Heart left ventricle (tissue), 16 donors: ENCODE data around the gene AMACR. TPM values are rescaled to one million over a fixed set of nuclear protein-coding genes. Genes with fewer than 3 reads are reported as not detected.
A peak's percentile ranks its signal among the peaks of the same experiment; 100 is the strongest.

ENCODE experiments used
- ATAC-seq, 4 donors: fragments of 200-7000 bp; cut with Tn5 transposase; one replicate each; pipeline ENCODE4 v1.9.1; 2020 to 2022; ENCODE audit warnings: moderate library complexity in 4 of 4, mild to moderate bottlenecking in 3 of 4, moderate number of reproducible peaks in 1 of 4
- DNase-seq, 5 donors: peaks; one replicate each; pipeline ENCODE4 v3.0.0-alpha.2; 2020
- H3K27ac ChIP-seq, 12 donors: fragments of 200-600 bp; sonication (generic) in 4 of 12; one replicate each; pipeline versions ENCODE4 v1.5.0 to v1.8.0; 2016 to 2022; ENCODE audit warnings: mild to moderate bottlenecking in 2 of 12
- H3K27me3 ChIP-seq, 9 donors: fragments of 200-600 bp; sonication (generic) in 2 of 9; one replicate each; pipeline versions ENCODE4 v1.5.1 to v1.8.0; 2016 to 2022; ENCODE audit warnings: mild to moderate bottlenecking in 3 of 9
- H3K36me3 ChIP-seq, 9 donors: fragments of 200-600 bp; sonication (generic) in 2 of 9; one replicate each; pipeline versions ENCODE4 v1.5.0 to v1.8.0; 2018 to 2022; ENCODE audit warnings: mild to moderate bottlenecking in 2 of 9
- H3K4me1 ChIP-seq, 12 donors: fragments of 200-600 bp; sonication (generic) in 4 of 12; one replicate each; pipeline versions ENCODE4 v1.5.0 to v1.8.0; 2016 to 2022; ENCODE audit warnings: mild to moderate bottlenecking in 3 of 12
- H3K4me3 ChIP-seq, 12 donors: fragments of 200-600 bp; sonication (generic) in 4 of 12; one replicate each; pipeline versions ENCODE4 v1.5.0 to v1.8.0; 2017 to 2022; ENCODE audit warnings: mild to moderate bottlenecking in 9 of 12, moderate library complexity in 4 of 12
- H3K9me3 ChIP-seq, 12 donors: fragments of 200-600 bp; sonication (generic) in 4 of 12; one replicate each; pipeline versions ENCODE4 v1.5.0 to v1.8.0; 2016 to 2022; ENCODE audit warnings: mild to moderate bottlenecking in 1 of 12
- POLR2A ChIP-seq, 2 donors: fragments of 450-650 bp; IDR thresholded peaks; one replicate each; pipeline ENCODE4 v1.6.1; 2017; ENCODE audit warnings: antibody characterized with exemption in 2 of 2, mild to moderate bottlenecking in 2 of 2, moderate library complexity in 2 of 2
- WGBS, 4 donors: extraction: QIAGEN DNeasy Blood & Tissue Kit in 2 of 4; methylation state at CpG; one replicate each; pipeline versions ENCODE4 v1.1.5 to v1.1.7; 2013 to 2018; 5-methylcytosine and 5-hydroxymethylcytosine counted together
- intact Hi-C, 10 donors: fragments of 100-400 bp; cut with DNase I; formaldehyde crosslinking; loops; one replicate each; pipeline versions ENCODE4 v1.11.1 to v1.14.2; 2022
- polyA plus RNA-seq, 2 donors: library from polyadenylated mRNA; stranded (reverse); fragments of 200-250 nt; gene quantifications; one replicate each; pipeline ENCODE4 v1.2.3, GENCODE V29; 2013
- total RNA-seq, 9 donors: library from RNA; depleted of rRNA in 2 of 9; stranded (reverse); fragments of >200 nt in 2 of 9; fragmentation: NEBNext Ultra II Directional in 3 of 9; extraction: Animal tissue kit (Norgen Biotek cat#: 25700) in 3 of 9; gene quantifications; one replicate each; pipeline versions ENCODE4 v1.1.0 to v1.2.4, GENCODE V29; 2016 to 2023
- TF ChIP-seq, protein P1 (sequence below), 12 donors: fragments of 200-600 bp; sonication (generic) in 4 of 12; IDR thresholded peaks; one replicate each; pipeline versions ENCODE4 v1.5.0 to v1.8.0; 2018 to 2022; ENCODE audit warnings: antibody characterized with exemption in 12 of 12, mild to moderate bottlenecking in 5 of 12
- donor health status: ischemic (EF 13 %, LVEDD 7.1; RV severe dilation, severe dysfunction).
- donor health status: healthy with polysubstance abuse.
- donor health status: DM: no; HTN: yes; CAD: no.
- donor health status: DM: no; HTN: no; CAD: no.
- donor health status: ischemic (EF 25% LVEDD 6.9; RV normal size, moderate dysfunction).
- donor health status: ischemic (EF 25% LVEDD 5.7; RV mildly dilated, moderate dysfunction).
- donor health status: healthy.
- donor health status: DM: yes; HTN: yes; CAD: no.
- donor health status: ischemic (EF 35%, LVEDD 5.7; RV mildly dilated, moderate dysfunction).
- donor health status: nonischemic (EF 11% LVEDD 7.7; RV severe dilation, severe dysfunction).
- donor health status: DM: yes; HTN: yes; CAD: no.
- donor health status: PGD.
- donor health status: ischemic (EF 29% LVEDD 5.4; RV normal size, mild dysfunction).
- donor health status: nonischemic (EF 23%, LVEDD 6.1; RV moderate dilation, normal function).

AMACR gene
- total and polyA plus RNA-seq, 11 donors, result 2.6 to 17.5 (median 6.6) TPM

GRCh38 chr5:34026089-34026761, 18.4 kb upstream of the AMACR start:
- WGBS, 4 donors, result 83 to 87% (median 83%) methylated on average over 9 of the region's 9 CpGs
- peaks cover 0 to 14% (median 4%) of the 10 kb centered on the region in 12 donors for H3K4me1 ChIP-seq
- ATAC-seq (no peak), DNase-seq (no peak)
- intact Hi-C loops, result no loop called here
- TF ChIP-seq, protein P1, sequence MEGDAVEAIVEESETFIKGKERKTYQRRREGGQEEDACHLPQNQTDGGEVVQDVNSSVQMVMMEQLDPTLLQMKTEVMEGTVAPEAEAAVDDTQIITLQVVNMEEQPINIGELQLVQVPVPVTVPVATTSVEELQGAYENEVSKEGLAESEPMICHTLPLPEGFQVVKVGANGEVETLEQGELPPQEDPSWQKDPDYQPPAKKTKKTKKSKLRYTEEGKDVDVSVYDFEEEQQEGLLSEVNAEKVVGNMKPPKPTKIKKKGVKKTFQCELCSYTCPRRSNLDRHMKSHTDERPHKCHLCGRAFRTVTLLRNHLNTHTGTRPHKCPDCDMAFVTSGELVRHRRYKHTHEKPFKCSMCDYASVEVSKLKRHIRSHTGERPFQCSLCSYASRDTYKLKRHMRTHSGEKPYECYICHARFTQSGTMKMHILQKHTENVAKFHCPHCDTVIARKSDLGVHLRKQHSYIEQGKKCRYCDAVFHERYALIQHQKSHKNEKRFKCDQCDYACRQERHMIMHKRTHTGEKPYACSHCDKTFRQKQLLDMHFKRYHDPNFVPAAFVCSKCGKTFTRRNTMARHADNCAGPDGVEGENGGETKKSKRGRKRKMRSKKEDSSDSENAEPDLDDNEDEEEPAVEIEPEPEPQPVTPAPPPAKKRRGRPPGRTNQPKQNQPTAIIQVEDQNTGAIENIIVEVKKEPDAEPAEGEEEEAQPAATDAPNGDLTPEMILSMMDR (IDR thresholded peaks at IDR 0.05), result no peak
- TF ChIP-seq POLR2A (IDR thresholded peaks at IDR 0.05), result no peak
- no peaks in the 10 kb centered on the region for H3K27me3 ChIP-seq
- peaks cover 0 to 10% (median 0%) of the 10 kb centered on the region in 9 donors for H3K36me3 ChIP-seq
- no peaks in the 10 kb centered on the region for H3K9me3 ChIP-seq
- no peak overlapping the region for H3K27ac ChIP-seq
- no peak overlapping the region for H3K4me3 ChIP-seq

GRCh38 chr5:34022121-34022705, 14.4 kb upstream of the AMACR start:
- ATAC-seq, result peak in 3 of 4 donors; percentile 46 to 61 (median 50)
- no peaks in the 10 kb centered on the region for H3K9me3 ChIP-seq
- peaks cover 0 to 10% (median 0%) of the 10 kb centered on the region in 9 donors for H3K36me3 ChIP-seq
- H3K27ac ChIP-seq, result peak overlapping the region in 4 of 12 donors; percentile 22 to 44 (median 32)
- H3K4me1 ChIP-seq, result peaks cover 0 to 19% (median 4%) of the 10 kb centered on the region in 12 donors
- TF ChIP-seq, protein P1 (IDR thresholded peaks at IDR 0.05), result no peak
- TF ChIP-seq POLR2A (IDR thresholded peaks at IDR 0.05), result no peak
- H3K27me3 ChIP-seq, result no peaks in the 10 kb centered on the region
- 22 to 37% (median 29%) methylated on average over 2 of the region's 2 CpGs for WGBS, 4 donors
- no peak for DNase-seq
- H3K4me3 ChIP-seq, result no peak overlapping the region
- intact Hi-C loops, result no loop called here

- peaks cover 0 to 19% (median 4%) of the 10 kb centered on the region in 12 donors for H3K4me1 ChIP-seq
- TF ChIP-seq POLR2A (IDR thresholded peaks at IDR 0.05), result no peak
- TF ChIP-seq, protein P1 (IDR thresholded peaks at IDR 0.05), result no peak
- WGBS, 4 donors, result 62 to 71% (median 66%) methylated on average over 2 of the region's 2 CpGs
- intact Hi-C loops, result no loop called here
- H3K27me3 ChIP-seq, result no peaks in the 10 kb centered on the region
- H3K36me3 ChIP-seq, result peaks cover 0 to 10% (median 0%) of the 10 kb centered on the region in 9 donors
- DNase-seq, result no peak
- H3K9me3 ChIP-seq, result no peaks in the 10 kb centered on the region
- H3K4me3 ChIP-seq, result no peak overlapping the region
- no peak for ATAC-seq
- peak overlapping the region in 1 of 12 donors; percentile 44 for H3K27ac ChIP-seq
Measured at GRCh38 chr5:34021334-34021733, 13.5 kb upstream of the AMACR start.

- Histone ChIP-seq H3K4me1 (peaks cover 0 to 19% (median 4%) of the 10 kb centered on the region in 12 donors), H3K9me3 (no peaks in the 10 kb centered on the region), H3K27me3 (no peaks in the 10 kb centered on the region), H3K36me3 (peaks cover 0 to 10% (median 0%) of the 10 kb centered on the region in 9 donors), H3K27ac (no peak overlapping the region), H3K4me3 (no peak overlapping the region)
- intact Hi-C loops, result no loop called here
- TF ChIP-seq, protein P1 (IDR thresholded peaks at IDR 0.05), result no peak
- TF ChIP-seq POLR2A (IDR thresholded peaks at IDR 0.05), result no peak
- ATAC-seq (no peak), DNase-seq (no peak)
- WGBS, 4 donors, result 80 to 100% (median 97%) methylated on average over 1 of the region's 1 CpG
Measured at GRCh38 chr5:34020726-34021125, 12.9 kb upstream of the AMACR start.
